ENCODE measurements around the gene MAN2B2. TPM values are rescaled to one million over a fixed set of nuclear protein-coding genes. Genes with fewer than 3 reads are reported as not detected.

Gene MAN2B2
- total and polyA plus RNA-seq, 9 donors, result 19.1 to 49.2 (median 40.0) TPM

DNA sequence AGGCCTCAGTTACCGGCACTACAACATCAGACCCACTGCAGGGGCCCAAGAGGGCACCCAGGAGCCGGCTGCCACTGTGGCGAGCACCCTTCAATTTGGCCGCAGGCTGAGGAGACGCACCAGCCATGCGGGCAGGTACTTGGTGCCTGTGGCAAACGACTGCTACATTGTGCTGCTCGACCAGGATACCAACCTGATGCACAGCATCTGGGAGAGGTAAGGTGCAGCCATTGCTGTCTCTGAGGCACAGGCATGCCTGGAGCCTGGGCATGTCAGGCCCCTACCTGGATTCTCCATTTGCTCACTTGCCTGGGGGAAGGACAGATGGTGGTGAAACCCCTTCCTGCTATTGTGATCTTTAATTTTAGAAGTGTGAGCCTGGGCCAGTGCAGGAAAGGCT, 30.1 kb downstream of the MAN2B2 start:
- WGBS, 3 donors, result 95 to 98% (median 98%) methylated on average over 8 of the region's 8 CpGs
- no peak overlapping the region for H3K27ac ChIP-seq
- no peak for DNase-seq
- H3K27me3 ChIP-seq, result no peaks in the 10 kb centered on the region
- intact Hi-C loops (cut with DNase I), result no loop called here
- no peaks in the 10 kb centered on the region for H3K36me3 ChIP-seq
- H3K4me1 ChIP-seq (ENCODE audit: insufficient read depth), result no peaks in the 10 kb centered on the region
- peaks cover 0 to 8% of the 10 kb centered on the region in 2 donors for H3K9me3 ChIP-seq
- TF ChIP-seq, protein P1, sequence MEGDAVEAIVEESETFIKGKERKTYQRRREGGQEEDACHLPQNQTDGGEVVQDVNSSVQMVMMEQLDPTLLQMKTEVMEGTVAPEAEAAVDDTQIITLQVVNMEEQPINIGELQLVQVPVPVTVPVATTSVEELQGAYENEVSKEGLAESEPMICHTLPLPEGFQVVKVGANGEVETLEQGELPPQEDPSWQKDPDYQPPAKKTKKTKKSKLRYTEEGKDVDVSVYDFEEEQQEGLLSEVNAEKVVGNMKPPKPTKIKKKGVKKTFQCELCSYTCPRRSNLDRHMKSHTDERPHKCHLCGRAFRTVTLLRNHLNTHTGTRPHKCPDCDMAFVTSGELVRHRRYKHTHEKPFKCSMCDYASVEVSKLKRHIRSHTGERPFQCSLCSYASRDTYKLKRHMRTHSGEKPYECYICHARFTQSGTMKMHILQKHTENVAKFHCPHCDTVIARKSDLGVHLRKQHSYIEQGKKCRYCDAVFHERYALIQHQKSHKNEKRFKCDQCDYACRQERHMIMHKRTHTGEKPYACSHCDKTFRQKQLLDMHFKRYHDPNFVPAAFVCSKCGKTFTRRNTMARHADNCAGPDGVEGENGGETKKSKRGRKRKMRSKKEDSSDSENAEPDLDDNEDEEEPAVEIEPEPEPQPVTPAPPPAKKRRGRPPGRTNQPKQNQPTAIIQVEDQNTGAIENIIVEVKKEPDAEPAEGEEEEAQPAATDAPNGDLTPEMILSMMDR (IDR thresholded peaks at IDR 0.05), result no peak
- TF ChIP-seq EP300 (IDR thresholded peaks at IDR 0.05) (no peak), POLR2A (IDR thresholded peaks at IDR 0.05) (no peak)
- H3K4me3 ChIP-seq, result no peak overlapping the region

DNA sequence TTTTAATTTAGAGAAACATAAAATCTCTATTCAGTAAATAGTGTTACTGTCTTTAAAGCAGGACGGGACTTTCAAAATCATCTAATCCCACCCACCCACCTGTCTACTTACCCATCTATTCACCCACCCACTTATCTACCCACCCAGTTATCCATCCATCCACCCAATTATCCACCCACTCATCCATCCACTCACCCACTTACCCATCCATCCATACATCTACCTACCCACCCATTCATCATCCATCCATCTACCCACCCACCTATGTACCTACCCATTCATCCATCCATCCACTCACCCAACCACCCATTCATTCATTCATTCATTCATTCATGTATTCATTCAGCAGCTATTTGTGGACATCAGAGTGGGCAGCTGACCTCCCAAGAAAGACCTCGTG, 30.6 kb downstream of the MAN2B2 start:
- Histone ChIP-seq H3K4me1 (ENCODE audit: insufficient read depth) (no peaks in the 10 kb centered on the region), H3K27ac (no peak overlapping the region), H3K4me3 (no peak overlapping the region), H3K9me3 (peaks cover 0 to 8% of the 10 kb centered on the region in 2 donors), H3K36me3 (no peaks in the 10 kb centered on the region), H3K27me3 (no peaks in the 10 kb centered on the region)
- intact Hi-C loops (cut with DNase I), result no loop called here
- TF ChIP-seq, protein P1 (IDR thresholded peaks at IDR 0.05), result no peak
- TF ChIP-seq POLR2A (IDR thresholded peaks at IDR 0.05) (no peak), EP300 (IDR thresholded peaks at IDR 0.05) (no peak)
- WGBS, 3 donors, result 97 to 98% (median 97%) methylated on average over 2 of the region's 2 CpGs
- DNase-seq, result no peak

DNA sequence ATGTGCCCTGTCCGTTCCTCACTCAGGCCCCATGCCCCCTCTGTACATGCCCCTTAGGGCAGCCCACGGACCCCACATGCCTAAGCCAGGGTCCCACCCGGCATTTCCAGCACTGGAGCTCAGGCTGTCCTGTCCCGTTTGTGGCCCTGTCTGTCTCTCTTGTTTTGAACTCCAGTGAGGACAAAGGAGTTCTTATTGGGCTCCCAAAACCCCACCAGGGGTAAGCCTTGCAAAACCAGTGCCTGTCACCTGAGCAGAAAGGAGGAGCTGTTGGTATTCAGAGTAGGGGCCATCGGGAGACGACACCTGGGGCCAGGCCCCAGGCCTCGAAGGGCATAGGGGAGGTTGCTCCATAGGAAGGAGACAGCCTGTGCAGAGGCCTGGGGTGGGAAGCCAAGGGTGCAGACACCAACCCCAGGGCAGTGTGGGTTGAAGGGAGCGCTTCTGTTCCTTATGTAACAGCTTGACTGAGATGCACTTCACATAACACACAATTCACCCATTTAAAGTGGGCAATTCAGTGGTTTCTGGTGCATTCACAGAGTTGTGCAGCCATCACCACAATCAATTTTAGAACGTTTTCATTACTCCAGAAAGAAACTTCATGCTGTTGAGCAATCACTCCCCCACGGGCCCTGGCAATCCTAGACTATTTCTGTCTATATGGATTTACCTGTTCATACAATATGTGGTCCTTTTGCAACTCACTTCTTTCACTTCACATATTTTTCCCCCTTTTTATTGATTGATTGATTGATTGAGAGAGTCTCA, 31.7 kb downstream of the MAN2B2 start:
- peaks cover 0 to 8% of the 10 kb centered on the region in 2 donors for H3K9me3 ChIP-seq
- 84 to 89% (median 87%) methylated on average over 10 of the region's 10 CpGs for WGBS, 3 donors
- H3K27ac ChIP-seq, result no peak overlapping the region
- no peaks in the 10 kb centered on the region for H3K36me3 ChIP-seq
- TF ChIP-seq POLR2A (IDR thresholded peaks at IDR 0.05) (no peak), EP300 (IDR thresholded peaks at IDR 0.05) (no peak)
- TF ChIP-seq, protein P1 (IDR thresholded peaks at IDR 0.05), result no peak
- H3K4me3 ChIP-seq, result no peak overlapping the region
- H3K4me1 ChIP-seq (ENCODE audit: insufficient read depth), result no peaks in the 10 kb centered on the region
- no peak for DNase-seq
- intact Hi-C loops (cut with DNase I), result no loop called here
- no peaks in the 10 kb centered on the region for H3K27me3 ChIP-seq

DNA sequence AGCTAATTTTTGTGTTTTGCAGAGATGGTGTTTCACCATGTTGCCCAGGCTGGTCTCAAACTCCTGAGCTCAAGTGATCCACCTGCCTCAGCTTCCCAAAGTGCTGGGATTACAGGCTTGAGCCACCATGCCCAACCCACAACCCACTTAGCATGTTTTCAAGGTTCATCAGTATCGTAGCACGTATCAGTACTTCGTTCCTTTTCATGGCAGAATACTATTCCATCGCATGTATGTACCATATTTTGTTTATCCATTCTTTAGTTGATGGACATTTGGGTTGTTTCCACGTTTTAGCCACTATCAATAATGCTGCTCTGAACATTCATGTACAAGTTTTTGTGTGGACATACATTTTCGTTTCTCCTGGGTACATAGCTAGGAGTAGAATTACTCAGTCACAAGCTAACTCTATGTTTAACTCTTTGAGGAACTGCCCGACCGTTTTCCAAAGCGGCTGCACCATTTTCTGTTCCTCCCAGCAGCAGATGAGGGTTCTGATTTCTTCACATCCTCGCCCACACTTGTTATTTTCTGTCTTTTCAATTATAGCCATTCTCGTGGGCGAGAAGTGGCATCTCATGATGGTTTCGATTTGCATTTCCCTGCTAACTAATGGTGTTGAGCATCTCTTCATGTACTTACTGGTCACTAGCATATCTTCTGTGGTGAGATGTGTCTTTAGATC, 32.5 kb downstream of the MAN2B2 start:
- H3K27ac ChIP-seq, result no peak overlapping the region
- no peak overlapping the region for H3K4me3 ChIP-seq
- TF ChIP-seq POLR2A (IDR thresholded peaks at IDR 0.05) (no peak), EP300 (IDR thresholded peaks at IDR 0.05) (no peak)
- TF ChIP-seq, protein P1 (IDR thresholded peaks at IDR 0.05), result no peak
- peaks cover 0 to 4% of the 10 kb centered on the region in 2 donors for H3K9me3 ChIP-seq
- no peaks in the 10 kb centered on the region for H3K27me3 ChIP-seq
- no peaks in the 10 kb centered on the region for H3K4me1 ChIP-seq (ENCODE audit: insufficient read depth)
- DNase-seq, result no peak
- intact Hi-C loops (cut with DNase I), result no loop called here
- 92 to 93% (median 92%) methylated on average over 13 of the region's 13 CpGs for WGBS, 3 donors
- H3K36me3 ChIP-seq, result no peaks in the 10 kb centered on the region
